ENCODE results near the gene DGKI.

GRCh38 chr7:137692399-137692798 lies 154.4 kb downstream of the DGKI start:
- TF ChIP-seq CTCF (conservative IDR thresholded peaks at IDR 0.05; ENCODE audit: low read depth, low read length) (no peak), EZH2 (IDR thresholded peaks at IDR 0.05; ENCODE audit: borderline replicate concordance, low read depth, low read length, poor library complexity, severe bottlenecking) (no peak)
